Transverse colon (tissue), 4 donors: ENCODE results near the gene HERC4. TPM values are rescaled to one million over a fixed set of nuclear protein-coding genes. Genes with fewer than 3 reads are reported as not detected.

ENCODE experiments used
- DNase-seq: peaks from one replicate; pipeline ENCODE4 v3.0.0-alpha.2; 2019
- H3K27ac ChIP-seq, 4 donors: fragments of 200-600 bp; sonication (generic); 2 replicates each; pipeline ENCODE4 v1.5.1; 2016 to 2018; ENCODE audit warnings: inconsistent platforms in 4 of 4
- H3K27me3 ChIP-seq: fragments of 200-600 bp; sonication (generic); 2 replicates; pipeline ENCODE4 v1.5.1; 2017; ENCODE audit warnings: inconsistent platforms
- H3K36me3 ChIP-seq, 4 donors: fragments of 200-600 bp; sonication (generic); 2 replicates each; pipeline ENCODE4 v1.5.1; 2017 to 2019; ENCODE audit warnings: inconsistent platforms in 4 of 4
- H3K4me1 ChIP-seq, 4 donors: fragments of 200-600 bp; sonication (generic); 2 replicates each; pipeline ENCODE4 v1.5.1; 2017 to 2020; ENCODE audit warnings: inconsistent platforms in 4 of 4
- H3K4me3 ChIP-seq, 4 donors: fragments of 200-600 bp; sonication (generic); 1 replicate in 1 of 4; 2 replicates in 3 of 4; pipeline versions ENCODE4 v1.5.1 to v1.6.1; 2017 to 2019; ENCODE audit warnings: inconsistent platforms in 4 of 4
- H3K9me3 ChIP-seq, 2 donors: fragments of 200-600 bp; sonication (generic); 2 replicates each; pipeline ENCODE4 v1.5.1; 2017 to 2019; ENCODE audit warnings: inconsistent platforms in 2 of 2
- EP300 ChIP-seq: sonication (generic); formaldehyde crosslinking; IDR thresholded peaks from one replicate; pipeline ENCODE4 v1.6.1; 2017; ENCODE audit warnings: antibody characterized with exemption, low read depth
- POLR2A ChIP-seq: fragments of 450-650 bp; IDR thresholded peaks from one replicate; pipeline ENCODE4 v1.6.1; 2016; ENCODE audit warnings: antibody characterized with exemption, mild to moderate bottlenecking, moderate library complexity
- POLR2AphosphoS5 ChIP-seq, 3 donors: sonication (generic); formaldehyde crosslinking; IDR thresholded peaks; one replicate each; pipeline ENCODE4 v1.6.1; 2016; ENCODE audit warnings: antibody characterized with exemption in 3 of 3
- WGBS, 2 donors: methylation state at CpG; one replicate each; pipeline ENCODE4 v1.1.5; 2018; ENCODE audit warnings: low coverage in 1 of 2; 5-methylcytosine and 5-hydroxymethylcytosine counted together
- in situ Hi-C, 4 donors: fragments of 200-750 bp; cut with MboI; loops; one replicate each; pipeline versions ENCODE4 v1.15.0 to v1.15.1; 2017; ENCODE audit warnings: low sequenced_read_pairs in 3 of 4, low pct_ligation_motif_present in 1 of 4, low pct_unique_long_range_greater_than_20kb in 1 of 4
- intact Hi-C: fragments of 100-400 bp; cut with DNase I; formaldehyde crosslinking; loops from one replicate; pipeline ENCODE4 v1.15.1; 2023; ENCODE audit warnings: low total_unique reads
- total RNA-seq, 4 donors: library from RNA; depleted of rRNA; stranded (reverse); fragments of >200 nt; gene quantifications; one replicate each; pipeline ENCODE4 v1.1.0, GENCODE V29; 2016
- TF ChIP-seq, protein P1 (sequence below), 5 experiments: fragments of 200-600 bp in 3 of 5; fragments of 450-650 bp in 2 of 5; sonication (generic) in 3 of 5; IDR thresholded peaks; 1 replicate in 2 of 5; 2 replicates in 3 of 5; pipeline ENCODE4 v1.5.1; 2016 to 2017; ENCODE audit warnings: antibody characterized with exemption in 5 of 5, inconsistent platforms in 3 of 5, mild to moderate bottlenecking in 2 of 5, moderate library complexity in 1 of 5

Gene HERC4
- total RNA-seq, 4 donors from 2014 or later: 32.0 to 154 (median 105) TPM

- no peaks in the 10 kb centered on the region for H3K9me3 ChIP-seq
- intact Hi-C loops: no loop called here
- in situ Hi-C loops: no loop called here
- no peaks in the 10 kb centered on the region for H3K27me3 ChIP-seq
- H3K27ac ChIP-seq: no peak overlapping the region
- H3K4me1 ChIP-seq: no peaks in the 10 kb centered on the region
- peaks cover 0 to 49% (median 24%) of the 10 kb centered on the region in 4 donors for H3K36me3 ChIP-seq
- no peak for DNase-seq
- WGBS, 2 donors: 98 to 100% methylated on average over 3 to 9 of the region's 9 CpGs
- TF ChIP-seq, protein P1, sequence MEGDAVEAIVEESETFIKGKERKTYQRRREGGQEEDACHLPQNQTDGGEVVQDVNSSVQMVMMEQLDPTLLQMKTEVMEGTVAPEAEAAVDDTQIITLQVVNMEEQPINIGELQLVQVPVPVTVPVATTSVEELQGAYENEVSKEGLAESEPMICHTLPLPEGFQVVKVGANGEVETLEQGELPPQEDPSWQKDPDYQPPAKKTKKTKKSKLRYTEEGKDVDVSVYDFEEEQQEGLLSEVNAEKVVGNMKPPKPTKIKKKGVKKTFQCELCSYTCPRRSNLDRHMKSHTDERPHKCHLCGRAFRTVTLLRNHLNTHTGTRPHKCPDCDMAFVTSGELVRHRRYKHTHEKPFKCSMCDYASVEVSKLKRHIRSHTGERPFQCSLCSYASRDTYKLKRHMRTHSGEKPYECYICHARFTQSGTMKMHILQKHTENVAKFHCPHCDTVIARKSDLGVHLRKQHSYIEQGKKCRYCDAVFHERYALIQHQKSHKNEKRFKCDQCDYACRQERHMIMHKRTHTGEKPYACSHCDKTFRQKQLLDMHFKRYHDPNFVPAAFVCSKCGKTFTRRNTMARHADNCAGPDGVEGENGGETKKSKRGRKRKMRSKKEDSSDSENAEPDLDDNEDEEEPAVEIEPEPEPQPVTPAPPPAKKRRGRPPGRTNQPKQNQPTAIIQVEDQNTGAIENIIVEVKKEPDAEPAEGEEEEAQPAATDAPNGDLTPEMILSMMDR (IDR thresholded peaks at IDR 0.05): no peak
- TF ChIP-seq POLR2AphosphoS5 (IDR thresholded peaks at IDR 0.05) (no peak), EP300 (no peak), POLR2A (no peak)
- H3K4me3 ChIP-seq: no peak overlapping the region
Measured at GRCh38 chr10:67935223-67935622, 139.9 kb downstream of the HERC4 start.

GRCh38 chr10:67934336-67934735, 140.7 kb downstream of the HERC4 start:
- no peak for TF ChIP-seq EP300
- TF ChIP-seq POLR2A: no peak
- no peak for TF ChIP-seq POLR2AphosphoS5 (IDR thresholded peaks at IDR 0.05)
- TF ChIP-seq, protein P1 (IDR thresholded peaks at IDR 0.05): no peak
- in situ Hi-C loops: no loop called here
- WGBS, 2 donors: 96% methylated on average over 1 of the region's 1 CpG; no CpG with 5 or more reads in 1 of the 2 donors
- Histone ChIP-seq H3K4me1 (no peaks in the 10 kb centered on the region), H3K9me3 (no peaks in the 10 kb centered on the region), H3K4me3 (no peak overlapping the region), H3K27ac (no peak overlapping the region), H3K36me3 (peaks cover 0 to 49% (median 23%) of the 10 kb centered on the region in 4 donors), H3K27me3 (no peaks in the 10 kb centered on the region)
- intact Hi-C loops: no loop called here
- DNase-seq: no peak

DNA sequence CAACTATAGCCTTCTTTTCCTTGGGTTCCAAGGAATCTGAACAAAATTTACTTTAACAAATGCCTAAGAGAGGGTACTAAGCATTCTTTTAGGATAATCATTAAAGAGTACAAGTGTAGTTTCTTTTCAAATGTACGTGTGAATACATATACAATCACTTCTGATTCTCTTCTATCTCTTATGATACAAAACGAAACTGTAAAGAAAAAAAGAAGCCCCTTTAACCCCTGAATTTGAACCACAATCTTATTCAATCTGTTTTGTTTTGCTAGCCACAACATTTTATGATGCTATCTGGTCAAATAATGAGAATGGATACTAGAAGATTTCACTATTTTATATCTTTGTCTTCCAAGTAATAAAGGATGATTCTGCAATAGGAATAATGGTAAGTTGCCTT, 141.9 kb downstream of the HERC4 start:
- 76 to 85% methylated on average over 2 of the region's 2 CpGs for WGBS, 2 donors
- Histone ChIP-seq H3K4me3 (no peak overlapping the region), H3K4me1 (no peaks in the 10 kb centered on the region), H3K27me3 (no peaks in the 10 kb centered on the region), H3K9me3 (no peaks in the 10 kb centered on the region), H3K36me3 (peaks cover 0 to 47% (median 21%) of the 10 kb centered on the region in 4 donors), H3K27ac (no peak overlapping the region)
- TF ChIP-seq POLR2AphosphoS5 (IDR thresholded peaks at IDR 0.05) (no peak), POLR2A (no peak), EP300 (no peak)
- TF ChIP-seq, protein P1 (IDR thresholded peaks at IDR 0.05): no peak
- DNase-seq: no peak
- intact Hi-C loops: no loop called here
- in situ Hi-C loops: no loop called here

DNA sequence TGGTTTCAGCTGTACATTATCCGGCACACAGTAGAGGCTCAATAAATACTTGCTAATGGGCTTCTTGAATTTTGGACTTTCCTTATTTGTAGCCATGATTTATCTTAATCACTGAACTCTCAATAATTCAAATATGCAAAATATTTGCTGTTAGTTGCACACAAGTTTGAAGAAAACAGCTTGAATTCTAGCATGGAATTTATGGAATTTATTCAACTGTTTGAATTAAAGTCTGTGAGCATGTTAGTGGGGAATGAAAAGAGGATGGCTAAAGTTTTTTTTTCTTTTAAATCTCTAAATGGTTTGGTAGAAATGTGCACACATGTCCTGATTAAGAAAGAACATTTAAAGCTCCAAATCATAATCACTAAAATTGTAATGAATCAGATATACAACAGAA, 148.1 kb downstream of the HERC4 start:
- no peaks in the 10 kb centered on the region for H3K4me1 ChIP-seq
- H3K9me3 ChIP-seq: no peaks in the 10 kb centered on the region
- intact Hi-C loops: no loop called here
- H3K27me3 ChIP-seq: no peaks in the 10 kb centered on the region
- H3K36me3 ChIP-seq: peaks cover 0 to 47% (median 7%) of the 10 kb centered on the region in 4 donors
- no peak overlapping the region for H3K4me3 ChIP-seq
- DNase-seq: no peak
- no peak overlapping the region for H3K27ac ChIP-seq
- TF ChIP-seq, protein P1 (IDR thresholded peaks at IDR 0.05): no peak
- no peak for TF ChIP-seq POLR2A
- TF ChIP-seq EP300: no peak
- TF ChIP-seq POLR2AphosphoS5 (IDR thresholded peaks at IDR 0.05): no peak
- 98 to 100% methylated on average over 1 of the region's 1 CpG for WGBS, 2 donors
- in situ Hi-C loops: no loop called here
